Islet of Langerhans (tissue), 1 donor: Measurements from ENCODE around the gene ZNF213.

ENCODE experiments used
- FAIRE-seq: peaks from one replicate; lab custom pipeline; 2011; peaks lifted over from hg19 to GRCh38; lab: Jason Lieb, UNC

The ZNF213 gene

GRCh38 chr16:3101018-3101840, 33.6 kb upstream of the ZNF213 start:
- FAIRE-seq: no peak

GRCh38 chr16:3101841-3102470, 32.9 kb upstream of the ZNF213 start:
- FAIRE-seq: no peak

GRCh38 chr16:3106205-3106928, 28.5 kb upstream of the ZNF213 start:
- FAIRE-seq: no peak

- FAIRE-seq: no peak
Observed at GRCh38 chr16:3112058-3112880, 22.6 kb upstream of the ZNF213 start, which contains the start of gene ZNF205. Gene ZNF205 (plus strand): TSS chr16:3112586. CDS start chr16:3113431, 845 bp downstream.

DNA sequence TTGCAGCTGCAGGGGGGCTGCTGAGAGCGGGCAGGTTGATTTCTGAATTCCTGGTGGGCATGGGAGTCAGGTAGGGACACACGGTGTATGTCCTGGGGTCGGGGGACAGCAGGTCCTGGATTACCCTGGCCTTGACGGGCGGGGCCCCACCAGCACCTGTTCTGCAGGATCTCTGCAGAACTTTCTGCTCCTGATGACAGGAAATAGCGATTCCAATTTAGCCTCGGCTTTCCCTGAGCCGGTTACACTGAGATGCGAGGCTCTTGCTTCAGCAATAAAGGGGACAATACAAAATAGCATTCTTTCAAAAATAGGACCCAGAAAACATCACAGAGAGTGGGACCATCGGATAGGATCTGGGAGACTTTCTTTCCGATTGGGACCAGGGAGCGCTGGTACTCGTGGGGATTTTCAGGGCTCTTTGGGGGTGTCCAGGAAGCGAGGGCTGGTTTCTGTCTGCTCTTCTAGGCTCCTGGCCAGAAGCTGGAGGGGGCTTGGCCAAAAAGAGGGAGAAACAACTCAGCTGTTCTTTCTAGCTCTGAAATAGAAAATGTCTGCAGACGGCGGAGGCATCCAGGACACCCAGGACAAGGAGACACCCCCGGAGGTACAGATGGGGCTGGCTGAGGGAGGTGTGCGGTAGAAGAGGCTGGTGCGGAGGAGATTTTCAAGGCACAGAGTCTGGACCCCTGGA, 21.8 kb upstream of the ZNF213 start:
- FAIRE-seq: no peak

DNA sequence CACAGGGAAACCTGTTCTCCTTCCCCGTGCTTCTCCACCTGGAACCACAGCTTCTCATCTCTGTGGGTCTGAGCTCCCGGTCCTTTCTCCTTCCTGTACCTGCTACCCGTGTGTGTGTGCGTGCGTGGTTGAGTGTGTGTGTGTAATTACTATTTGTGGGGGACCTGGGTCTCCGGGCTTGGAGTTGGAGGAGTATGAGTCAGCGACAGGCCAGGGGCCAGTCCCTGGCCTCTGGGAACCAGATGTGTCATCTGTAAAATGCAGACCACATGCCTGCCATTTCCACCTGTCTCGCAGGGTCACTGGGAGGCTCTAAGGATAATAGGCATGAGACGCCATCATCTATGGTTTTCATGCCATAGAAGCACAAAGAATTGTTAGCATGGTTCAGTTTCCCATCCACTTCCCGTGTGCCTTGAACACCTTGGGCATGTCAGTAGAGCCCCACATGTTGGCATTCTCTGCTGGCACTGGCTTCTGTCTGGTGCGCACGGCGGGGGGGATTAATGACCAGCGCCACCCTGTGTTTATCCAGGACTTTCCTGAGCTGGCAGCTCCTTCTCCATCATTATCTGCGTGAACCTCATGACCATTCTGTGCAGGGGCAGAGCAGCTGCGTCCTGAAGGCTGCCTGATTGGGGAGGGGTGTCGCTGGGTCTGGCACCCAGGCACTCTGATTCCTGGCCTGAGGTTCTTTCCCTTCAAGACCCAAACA, 20.9 kb upstream of the ZNF213 start:
- FAIRE-seq: no peak

GRCh38 chr16:3115003-3115402, 19.8 kb upstream of the ZNF213 start:
- FAIRE-seq: no peak

DNA sequence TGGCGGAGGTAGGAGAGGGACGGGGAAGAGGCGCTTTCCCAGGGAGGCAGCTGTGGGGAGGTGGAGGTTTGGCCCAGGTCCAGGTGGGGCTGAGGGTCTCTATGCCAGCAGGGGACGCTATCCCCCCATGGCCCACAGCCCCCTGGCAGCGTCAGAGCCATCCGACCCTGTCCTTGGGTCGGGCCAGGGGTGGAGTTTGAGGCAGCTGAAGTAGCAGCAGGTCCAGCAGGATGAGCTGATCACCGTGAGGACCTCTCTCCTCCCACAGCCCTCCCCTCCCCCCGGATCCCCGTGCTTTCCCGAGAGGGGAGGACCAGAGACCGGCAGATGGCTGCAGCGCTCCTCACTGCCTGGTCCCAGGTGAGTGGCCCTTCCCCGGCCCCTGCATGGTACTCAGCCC, 19.3 kb upstream of the ZNF213 start:
- FAIRE-seq: no peak

- FAIRE-seq: no peak
Observed at GRCh38 chr16:3118204-3118790, 16.5 kb upstream of the ZNF213 start.

GRCh38 chr16:3118846-3119245, 16.0 kb upstream of the ZNF213 start:
- FAIRE-seq: no peak

GRCh38 chr16:3119286-3119685, 15.5 kb upstream of the ZNF213 start:
- no peak for FAIRE-seq

DNA sequence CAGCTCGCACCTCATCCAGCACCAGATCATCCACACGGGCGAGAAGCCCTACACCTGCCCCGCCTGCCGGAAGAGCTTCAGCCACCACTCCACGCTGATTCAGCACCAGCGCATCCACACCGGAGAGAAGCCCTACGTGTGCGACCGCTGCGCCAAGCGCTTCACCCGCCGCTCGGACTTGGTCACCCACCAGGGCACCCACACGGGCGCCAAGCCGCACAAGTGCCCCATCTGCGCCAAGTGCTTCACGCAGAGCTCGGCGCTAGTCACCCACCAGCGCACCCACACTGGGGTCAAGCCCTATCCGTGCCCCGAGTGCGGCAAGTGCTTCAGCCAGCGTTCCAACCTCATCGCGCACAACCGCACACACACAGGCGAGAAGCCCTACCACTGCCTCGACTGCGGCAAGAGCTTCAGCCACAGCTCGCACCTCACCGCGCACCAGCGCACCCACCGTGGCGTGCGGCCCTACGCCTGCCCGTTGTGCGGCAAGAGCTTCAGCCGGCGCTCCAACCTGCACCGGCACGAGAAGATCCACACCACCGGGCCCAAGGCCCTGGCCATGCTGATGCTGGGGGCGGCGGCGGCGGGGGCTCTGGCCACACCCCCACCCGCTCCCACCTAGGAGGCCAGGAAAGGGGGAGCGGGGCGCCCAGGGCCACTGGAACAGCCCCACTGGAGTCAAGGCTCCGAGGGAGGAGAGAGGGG, 15.0 kb upstream of the ZNF213 start:
- no peak for FAIRE-seq

GRCh38 chr16:3120435-3120834, 14.4 kb upstream of the ZNF213 start:
- no peak for FAIRE-seq

GRCh38 chr16:3121851-3122467, 12.9 kb upstream of the ZNF213 start:
- FAIRE-seq: no peak

DNA sequence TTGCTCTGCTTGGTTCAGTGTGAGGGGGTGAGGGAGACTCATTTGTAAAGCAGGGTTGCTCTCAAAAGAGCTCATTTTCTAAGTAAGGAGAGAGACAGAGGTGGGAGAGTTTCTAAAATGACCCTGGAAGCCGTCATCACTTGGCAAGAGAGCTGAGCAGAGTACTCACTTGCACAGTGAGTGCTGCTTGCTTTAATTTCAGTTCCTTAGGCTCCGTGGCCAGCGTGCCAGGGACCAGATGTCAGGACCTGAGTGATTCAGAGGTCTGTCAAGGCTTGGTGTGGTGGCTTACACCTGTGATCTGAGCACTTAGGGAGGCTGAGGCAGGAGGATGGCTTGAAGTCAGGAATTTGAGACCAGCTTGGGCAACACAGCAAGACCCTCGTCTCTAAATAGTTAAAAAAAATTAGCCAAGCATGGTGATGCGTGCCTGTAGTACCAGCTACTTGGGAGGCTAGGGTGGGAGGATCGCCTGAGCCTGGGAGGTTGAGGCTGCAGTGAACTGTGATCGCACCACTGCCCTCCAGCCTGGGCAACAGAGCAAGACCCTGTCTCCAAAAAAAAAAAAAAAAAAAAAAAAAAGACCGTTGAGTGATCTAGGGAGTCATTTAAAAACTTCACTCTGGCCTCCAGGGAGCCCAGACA, 11.8 kb upstream of the ZNF213 start:
- no peak for FAIRE-seq

DNA sequence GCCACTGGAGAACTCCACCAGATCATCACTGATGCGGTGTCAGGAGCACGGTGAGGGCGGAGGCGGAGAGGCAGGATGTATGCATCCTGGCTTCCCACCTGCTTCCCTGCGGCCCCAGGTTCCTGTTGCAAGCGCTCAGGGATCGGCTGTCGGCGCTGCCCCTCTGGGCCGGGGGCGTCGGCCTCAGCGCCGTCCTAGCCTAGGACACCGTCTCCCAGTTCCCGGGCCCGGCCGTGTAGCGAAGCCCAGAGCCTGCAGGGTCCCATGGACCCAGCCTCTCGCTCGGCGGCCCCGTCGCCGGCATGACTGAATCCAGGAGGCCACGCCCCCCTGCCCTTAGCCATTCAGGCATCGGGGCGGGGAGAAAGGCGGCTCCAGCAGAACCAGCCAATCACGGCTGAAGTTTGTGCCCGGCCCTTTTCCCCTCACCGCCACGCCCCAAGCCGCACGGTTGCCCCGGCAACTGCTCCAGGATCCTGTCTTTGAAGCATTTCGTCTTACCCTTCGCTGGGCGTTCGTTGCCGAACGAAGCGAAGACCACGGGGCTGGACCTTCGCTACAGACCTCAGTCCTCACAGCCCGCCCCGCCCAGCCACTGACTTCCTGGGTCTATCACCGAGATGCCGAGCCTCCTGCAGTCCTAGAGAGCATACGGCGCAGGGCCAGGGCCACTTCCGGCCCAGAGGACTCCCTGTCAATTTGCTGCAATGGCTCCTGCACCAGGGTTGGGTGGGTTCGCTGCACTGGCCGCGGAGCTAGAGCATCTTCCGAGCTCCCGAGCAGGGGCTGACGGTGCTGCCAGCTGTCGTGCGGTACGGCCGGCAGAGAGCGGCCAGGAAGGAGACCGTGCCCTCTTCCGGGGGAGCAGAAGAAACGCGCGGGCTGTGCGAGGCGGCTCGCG, 10.6 kb upstream of the ZNF213 start:
- no peak for FAIRE-seq

- no peak for FAIRE-seq
Observed at GRCh38 chr16:3127745-3128144, 7.1 kb upstream of the ZNF213 start.
